Spleen (tissue), 11 donors: ENCODE data around the gene GARIN5B. TPM values are rescaled to one million over a fixed set of nuclear protein-coding genes. Genes with fewer than 3 reads are reported as not detected.

Source experiments
- DNase-seq: peaks from one replicate; pipeline ENCODE4 v3.0.0-alpha.2; 2020
- H3K27ac ChIP-seq, 8 donors: fragments of 200-600 bp; sonication (generic) in 7 of 8; 1 replicate in 4 of 8; 2 replicates in 4 of 8; pipeline versions ENCODE4 v1.5.0 to v1.8.0; 2016 to 2021; ENCODE audit warnings: inconsistent platforms in 4 of 8, mild to moderate bottlenecking in 4 of 8, moderate library complexity in 1 of 8
- H3K27me3 ChIP-seq, 7 donors: fragments of 200-600 bp; sonication (generic) in 6 of 7; replicated peaks in 1 of 7; 1 replicate in 4 of 7; 2 replicates in 3 of 7; pipeline versions ENCODE4 v1.5.0 to v1.8.0; 2016 to 2021; ENCODE audit warnings: inconsistent platforms in 3 of 7, mild to moderate bottlenecking in 1 of 7
- H3K36me3 ChIP-seq, 6 donors: fragments of 200-600 bp; sonication (generic) in 5 of 6; 1 replicate in 4 of 6; 2 replicates in 2 of 6; pipeline versions ENCODE4 v1.5.0 to v1.8.0; 2016 to 2021; ENCODE audit warnings: inconsistent platforms in 2 of 6
- H3K4me1 ChIP-seq, 6 donors: fragments of 200-600 bp; sonication (generic) in 5 of 6; 1 replicate in 3 of 6; 2 replicates in 3 of 6; pipeline versions ENCODE4 v1.5.0 to v1.8.0; 2016 to 2021; ENCODE audit warnings: inconsistent platforms in 3 of 6
- H3K4me3 ChIP-seq, 8 donors: fragments of 200-600 bp; sonication (generic) in 7 of 8; 1 replicate in 4 of 8; 2 replicates in 4 of 8; pipeline versions ENCODE4 v1.5.0 to v1.8.0; 2016 to 2021; ENCODE audit warnings: inconsistent platforms in 4 of 8, mild to moderate bottlenecking in 4 of 8, moderate library complexity in 2 of 8
- H3K9me3 ChIP-seq, 8 donors: fragments of 200-600 bp; sonication (generic) in 7 of 8; 1 replicate in 4 of 8; 2 replicates in 4 of 8; pipeline versions ENCODE4 v1.5.0 to v1.8.0; 2016 to 2021; ENCODE audit warnings: inconsistent platforms in 4 of 8
- CTCF ChIP-seq, 11 experiments: fragments of 200-600 bp in 7 of 11; fragments of 450-650 bp in 4 of 11; sonication (generic) in 4 of 11; IDR thresholded peaks in 8 of 11; conservative IDR thresholded peaks in 3 of 11; 1 replicate in 7 of 11; 2 replicates in 4 of 11; pipeline versions ENCODE4 v1.4.0 to v1.8.0; 2016 to 2021; ENCODE audit warnings: antibody characterized with exemption in 11 of 11, inconsistent platforms in 4 of 11, mild to moderate bottlenecking in 1 of 11
- POLR2A ChIP-seq, 3 donors: fragments of 450-650 bp; IDR thresholded peaks; one replicate each; pipeline ENCODE4 v1.5.1; 2017; ENCODE audit warnings: antibody characterized with exemption in 3 of 3, mild to moderate bottlenecking in 1 of 3
- POLR2AphosphoS5 ChIP-seq, 3 donors: sonication (generic); formaldehyde crosslinking; IDR thresholded peaks; one replicate each; pipeline ENCODE4 v1.5.1; 2017; ENCODE audit warnings: antibody characterized with exemption in 3 of 3
- WGBS, 5 donors: extraction: QIAGEN DNeasy Blood & Tissue Kit in 3 of 5; methylation state at CpG; one replicate each; pipeline versions ENCODE4 v1.1.5 to v1.1.7; 2013 to 2018; 5-methylcytosine and 5-hydroxymethylcytosine counted together
- intact Hi-C: fragments of 100-400 bp; cut with DNase I; formaldehyde crosslinking; loops from one replicate; pipeline ENCODE4 v1.15.0; 2023; ENCODE audit warnings: low total_unique reads
- polyA plus RNA-seq, 3 donors: library from polyadenylated mRNA; stranded (reverse); fragments of 200-250 nt; gene quantifications; one replicate each; pipeline ENCODE4 v1.2.1, GENCODE V29; 2013
- total RNA-seq, 7 donors: library from RNA; depleted of rRNA in 3 of 7; stranded (reverse); fragments of >200 nt in 3 of 7; fragmentation: NEBNext Ultra II Directional in 4 of 7; extraction: Animal tissue kit (Norgen Biotek cat#: 25700) in 4 of 7; gene quantifications; one replicate each; pipeline versions ENCODE4 v1.1.0 to v1.2.1, GENCODE V29; 2016 to 2021
- donor health status: healthy with polysubstance abuse.
- donor health status: DM: no; HTN: no; CAD: no; lungs with moderate emphysema.
- donor health status: DM: no; HTN: no; CAD: no.
- donor health status: Bipolar disorder and iron deficiency.
- donor health status: healthy.
- donor health status: DM: no; HTN: no; CAD: no.
- donor health status: DM: yes; HTN: yes; CAD: no.

Gene GARIN5B
- total and polyA plus RNA-seq, 10 donors: not detected

- TF ChIP-seq CTCF (IDR thresholded peaks at IDR 0.05 in 8 of 11, conservative IDR thresholded peaks at IDR 0.05 in 3 of 11) (no peak), POLR2A (IDR thresholded peaks at IDR 0.05) (no peak), POLR2AphosphoS5 (IDR thresholded peaks at IDR 0.05) (peak in 1 of 3 donors; percentile 12)
- Histone ChIP-seq H3K4me3 (peak overlapping the region in 5 of 8 donors; percentile 55 to 75 (median 69)), H3K9me3 (no peaks in the 10 kb centered on the region), H3K36me3 (peaks cover 0 to 43% (median under 1%) of the 10 kb centered on the region in 6 donors), H3K27me3 (peaks cover 0 to 26% (median 0%) of the 10 kb centered on the region in 7 donors), H3K4me1 (peaks cover 10 to 35% (median 22%) of the 10 kb centered on the region in 6 donors), H3K27ac (peak overlapping the region in 1 of 8 donors; percentile 91)
- intact Hi-C loops: no loop called here
- WGBS, 5 donors: 1 to 6% (median 3%) methylated on average over 4 to 15 of the region's 15 CpGs
- no peak for DNase-seq
Observed at GRCh38 chr19:55341171-55341588, 21.9 kb downstream of the GARIN5B start.

GRCh38 chr19:55340784-55341147 is 22.3 kb downstream of the GARIN5B start:
- TF ChIP-seq POLR2A (IDR thresholded peaks at IDR 0.05) (no peak), CTCF (IDR thresholded peaks at IDR 0.05 in 8 of 11, conservative IDR thresholded peaks at IDR 0.05 in 3 of 11) (no peak), POLR2AphosphoS5 (IDR thresholded peaks at IDR 0.05) (no peak)
- intact Hi-C loops: no loop called here
- Histone ChIP-seq H3K36me3 (peaks cover 0 to 39% (median 0%) of the 10 kb centered on the region in 6 donors), H3K27me3 (peaks cover 0 to 28% (median 0%) of the 10 kb centered on the region in 7 donors), H3K4me1 (peaks cover 10 to 35% (median 22%) of the 10 kb centered on the region in 6 donors), H3K9me3 (no peaks in the 10 kb centered on the region), H3K4me3 (peak overlapping the region in 7 of 8 donors; percentile 47 to 75 (median 61)), H3K27ac (peak overlapping the region in 1 of 8 donors; percentile 91)
- peak; percentile 83 for DNase-seq
- 2 to 5% (median 3%) methylated on average over 20 to 24 of the region's 24 CpGs for WGBS, 5 donors

GRCh38 chr19:55339889-55340783 is 22.9 kb downstream of the GARIN5B start:
- intact Hi-C loops: no loop called here
- H3K9me3 ChIP-seq: no peaks in the 10 kb centered on the region
- peaks cover 10 to 35% (median 22%) of the 10 kb centered on the region in 6 donors for H3K4me1 ChIP-seq
- 4 to 8% (median 5%) methylated on average over 15 to 36 of the region's 44 CpGs for WGBS, 5 donors
- peaks cover 0 to 36% (median 0%) of the 10 kb centered on the region in 6 donors for H3K36me3 ChIP-seq
- H3K4me3 ChIP-seq: peak overlapping the region; percentile 45 to 75 (median 58)
- peak overlapping the region; percentile 60 to 97 (median 91) for H3K27ac ChIP-seq
- TF ChIP-seq CTCF (IDR thresholded peaks at IDR 0.05 in 8 of 11, conservative IDR thresholded peaks at IDR 0.05 in 3 of 11): peak in 1 of 11 experiments; percentile 2
- TF ChIP-seq POLR2AphosphoS5 (IDR thresholded peaks at IDR 0.05): no peak
- peak in 2 of 3 donors; percentile 38 to 85 for TF ChIP-seq POLR2A (IDR thresholded peaks at IDR 0.05)
- peaks cover 0 to 32% (median 0%) of the 10 kb centered on the region in 7 donors for H3K27me3 ChIP-seq
- DNase-seq: peak; percentile 83
